ENCODE results near the gene FLNC.

Gene FLNC

DNA sequence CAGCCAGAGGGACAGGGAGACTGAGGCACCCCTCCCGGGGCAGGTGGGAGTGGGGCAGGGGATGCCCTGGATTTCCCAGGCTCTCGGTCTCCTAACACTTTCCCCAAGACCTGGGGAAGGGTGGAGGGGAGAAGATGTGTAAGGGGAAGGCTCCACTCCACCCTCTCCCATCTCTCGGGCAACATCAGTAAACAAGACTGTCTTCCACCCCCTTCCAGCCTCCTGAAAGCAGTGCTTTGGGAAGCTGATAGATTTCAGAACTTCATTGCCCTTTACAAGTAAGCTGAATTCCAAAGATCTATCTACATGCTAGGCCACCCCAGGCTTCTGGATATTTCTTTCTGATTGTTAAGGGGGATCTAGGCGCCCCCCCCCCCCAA is 3.7 kb downstream of the FLNC start:
- no peak for DNase-seq

DNA sequence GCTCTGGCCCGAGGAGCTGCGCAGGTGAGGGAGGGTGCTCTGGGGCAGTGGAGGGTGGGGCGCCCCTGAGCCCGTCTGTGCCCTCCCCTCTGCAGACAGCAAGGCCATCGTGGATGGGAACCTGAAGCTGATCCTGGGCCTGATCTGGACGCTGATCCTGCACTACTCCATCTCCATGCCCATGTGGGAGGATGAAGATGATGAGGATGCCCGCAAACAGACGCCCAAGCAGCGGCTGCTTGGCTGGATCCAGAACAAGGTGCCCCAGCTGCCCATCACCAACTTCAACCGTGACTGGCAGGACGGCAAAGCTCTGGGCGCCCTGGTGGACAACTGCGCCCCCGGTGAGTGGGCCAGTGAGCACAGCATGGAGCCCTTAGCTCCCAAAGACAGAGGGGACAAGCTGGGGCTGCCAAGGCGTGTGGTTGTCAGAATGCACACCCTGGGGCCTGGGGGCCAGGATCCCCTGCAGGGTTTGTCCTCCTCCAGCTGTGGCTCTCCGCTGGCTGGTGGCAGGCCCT is 5.1 kb downstream of the FLNC start:
- no peak for DNase-seq

DNA sequence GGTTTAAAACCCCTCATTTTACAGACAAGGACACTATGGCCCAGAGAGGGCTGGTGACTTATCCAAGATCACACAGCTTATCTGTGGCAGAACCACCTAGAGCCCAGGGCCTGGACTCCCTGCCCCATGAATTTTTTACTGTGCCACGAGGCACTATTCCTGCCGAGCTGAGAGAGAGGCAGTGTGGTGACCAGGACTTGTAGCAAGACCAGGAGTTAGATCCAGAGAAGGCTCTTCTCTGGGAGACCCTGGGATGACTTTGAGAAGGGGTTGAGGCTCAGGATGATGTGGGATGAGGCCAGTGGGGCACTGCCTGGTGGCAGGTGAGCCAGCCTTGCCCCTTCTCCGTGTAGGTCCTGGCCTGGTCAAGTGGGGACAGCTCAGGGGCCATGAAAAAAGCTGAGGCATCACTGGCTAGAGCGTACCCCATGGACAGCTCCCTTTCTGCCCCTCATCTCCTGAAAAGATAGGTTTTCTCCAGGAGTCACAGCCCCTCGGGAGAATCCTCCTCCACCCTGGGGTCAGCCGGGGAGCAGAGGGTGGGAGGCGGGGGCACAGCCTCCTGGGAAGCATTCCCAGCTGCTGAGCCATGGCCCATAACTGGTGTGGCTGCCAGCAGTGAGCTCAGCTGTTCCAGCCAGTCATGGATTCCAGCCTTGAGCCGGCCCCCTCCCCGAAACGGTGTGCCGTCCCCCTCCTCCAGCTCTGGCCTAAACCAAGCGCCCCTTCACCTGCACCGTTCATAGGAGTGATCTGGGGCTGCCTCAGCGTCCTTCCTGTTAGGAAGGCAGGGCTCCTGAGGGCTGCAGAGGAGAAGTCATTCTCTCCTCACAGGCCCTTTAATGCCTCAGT is 5.8 kb downstream of the FLNC start:
- no peak for DNase-seq

DNA sequence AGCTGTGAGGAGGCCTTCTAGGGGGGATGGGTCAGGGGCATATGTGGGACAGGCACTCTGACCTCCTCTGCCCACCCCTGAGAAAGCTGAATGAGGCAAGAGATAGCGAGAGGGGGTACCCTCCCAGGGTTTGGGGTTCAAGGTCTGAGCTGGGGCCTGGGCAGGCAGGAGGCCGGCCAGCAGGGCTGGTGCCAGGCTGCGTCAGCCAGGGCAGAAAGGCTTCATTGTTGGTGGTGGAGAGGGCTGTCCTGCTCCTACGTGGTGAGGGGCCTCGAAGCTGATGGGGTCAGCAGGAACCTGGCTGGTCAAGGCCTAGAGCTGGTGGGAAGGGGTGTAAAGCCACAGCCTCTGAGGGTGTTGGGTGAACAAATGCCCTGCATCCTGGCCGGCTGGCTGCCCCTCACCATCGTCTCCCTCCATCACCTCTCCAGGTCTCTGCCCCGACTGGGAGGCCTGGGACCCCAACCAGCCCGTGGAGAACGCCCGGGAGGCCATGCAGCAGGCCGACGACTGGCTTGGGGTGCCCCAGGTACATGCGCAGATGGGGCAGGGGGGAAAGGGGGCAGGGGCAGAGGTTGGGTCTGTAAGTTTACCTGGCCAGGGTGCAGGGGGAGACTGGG is 6.6 kb downstream of the FLNC start:
- no peak for DNase-seq

DNA sequence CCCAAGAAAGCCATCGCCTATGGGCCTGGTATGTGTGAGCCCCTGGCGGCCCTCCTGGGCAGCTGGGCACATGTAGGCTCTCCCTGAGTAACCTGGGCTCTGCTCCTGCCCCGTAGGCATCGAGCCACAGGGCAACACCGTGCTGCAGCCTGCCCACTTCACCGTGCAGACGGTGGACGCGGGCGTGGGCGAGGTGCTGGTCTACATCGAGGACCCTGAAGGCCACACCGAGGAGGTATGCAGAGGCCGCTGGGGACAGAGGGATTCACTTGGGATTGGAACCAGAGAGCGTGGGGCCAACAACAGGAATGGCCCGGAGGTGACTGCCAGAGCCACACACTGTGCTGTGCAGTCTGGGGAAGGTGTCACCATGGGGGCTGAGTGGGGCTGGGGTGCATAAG is 7.3 kb downstream of the FLNC start:
- no peak for DNase-seq

DNA sequence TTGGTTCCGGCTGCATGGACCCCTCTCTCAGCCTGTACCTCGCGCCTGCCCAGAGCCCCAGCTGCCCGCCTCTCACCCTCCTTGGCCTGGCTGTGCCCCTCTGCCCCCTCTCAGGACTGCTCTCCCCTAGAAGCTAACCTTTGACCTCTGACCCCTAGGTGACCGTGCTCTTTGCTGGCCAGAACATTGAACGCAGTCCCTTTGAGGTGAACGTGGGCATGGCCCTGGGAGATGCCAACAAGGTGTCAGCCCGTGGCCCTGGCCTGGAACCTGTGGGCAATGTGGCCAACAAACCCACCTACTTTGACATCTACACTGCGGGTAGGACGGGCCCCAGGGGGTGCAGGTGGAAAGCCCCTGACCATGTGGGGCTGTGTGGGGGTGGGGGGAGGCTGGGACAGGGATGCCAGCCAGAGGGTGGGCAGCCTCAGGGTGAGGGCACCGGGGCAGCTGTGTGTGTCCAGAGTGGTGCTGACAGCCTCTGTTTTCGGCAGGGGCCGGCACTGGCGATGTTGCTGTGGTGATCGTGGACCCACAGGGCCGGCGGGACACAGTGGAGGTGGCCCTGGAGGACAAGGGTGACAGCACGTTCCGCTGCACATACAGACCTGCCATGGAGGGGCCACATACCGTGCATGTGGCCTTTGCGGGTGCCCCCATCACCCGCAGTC is 8.0 kb downstream of the FLNC start:
- no peak for DNase-seq

DNA sequence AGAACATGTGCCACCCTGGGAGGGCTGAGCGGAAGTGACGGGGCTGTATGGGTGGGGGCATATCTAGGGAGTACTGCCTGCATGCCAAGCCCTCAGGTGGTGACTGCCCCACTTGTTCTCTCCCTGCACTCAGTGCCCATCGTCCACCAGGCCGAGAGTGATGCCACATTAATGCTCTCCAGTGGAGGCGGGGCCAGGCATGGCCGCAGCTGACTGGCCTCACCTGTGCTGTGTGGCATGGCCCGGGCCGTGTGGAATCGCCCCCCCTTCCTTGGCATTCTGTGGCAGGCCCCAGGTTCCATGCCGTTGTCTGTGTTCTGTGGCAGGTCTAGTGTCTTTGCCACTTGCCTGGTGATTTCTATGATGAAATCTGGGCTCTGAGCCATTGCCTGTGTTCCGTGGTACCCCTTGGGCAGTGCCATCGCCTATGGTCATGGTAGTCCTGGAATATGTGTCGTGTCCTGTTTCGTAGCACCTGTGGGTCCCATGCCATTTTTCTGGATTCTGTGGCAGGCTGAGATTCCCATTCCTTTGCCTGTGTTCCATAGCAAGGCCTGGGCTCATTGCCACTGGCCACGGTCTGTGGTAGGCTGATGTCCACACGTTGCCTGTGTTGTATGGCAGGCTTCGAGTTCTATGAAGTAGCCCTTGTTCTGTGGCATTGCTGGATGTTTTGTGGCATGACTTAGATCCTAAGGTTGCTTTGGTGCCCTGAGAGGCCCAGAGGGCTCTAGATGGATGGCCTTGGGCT is 8.9 kb downstream of the FLNC start:
- DNase-seq = no peak

DNA sequence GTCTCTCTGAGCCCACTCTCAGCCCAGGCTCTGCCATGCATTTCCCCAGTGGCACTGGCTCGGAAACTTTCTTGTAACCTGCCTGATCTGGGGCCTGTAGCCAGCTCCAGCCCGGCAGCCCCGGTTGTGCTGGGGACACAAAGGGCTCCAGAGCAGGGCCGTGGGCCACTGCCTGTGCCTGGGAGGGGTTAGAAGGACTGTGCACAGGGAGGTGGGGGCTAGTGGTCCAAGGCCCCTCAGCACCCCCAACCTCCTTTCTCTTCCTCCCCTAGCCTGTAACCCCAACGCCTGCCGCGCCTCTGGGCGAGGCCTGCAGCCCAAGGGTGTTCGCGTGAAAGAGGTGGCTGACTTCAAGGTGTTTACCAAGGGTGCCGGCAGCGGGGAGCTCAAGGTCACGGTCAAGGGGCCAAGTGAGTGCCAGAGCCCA is 9.6 kb downstream of the FLNC start:
- DNase-seq = no peak

DNA sequence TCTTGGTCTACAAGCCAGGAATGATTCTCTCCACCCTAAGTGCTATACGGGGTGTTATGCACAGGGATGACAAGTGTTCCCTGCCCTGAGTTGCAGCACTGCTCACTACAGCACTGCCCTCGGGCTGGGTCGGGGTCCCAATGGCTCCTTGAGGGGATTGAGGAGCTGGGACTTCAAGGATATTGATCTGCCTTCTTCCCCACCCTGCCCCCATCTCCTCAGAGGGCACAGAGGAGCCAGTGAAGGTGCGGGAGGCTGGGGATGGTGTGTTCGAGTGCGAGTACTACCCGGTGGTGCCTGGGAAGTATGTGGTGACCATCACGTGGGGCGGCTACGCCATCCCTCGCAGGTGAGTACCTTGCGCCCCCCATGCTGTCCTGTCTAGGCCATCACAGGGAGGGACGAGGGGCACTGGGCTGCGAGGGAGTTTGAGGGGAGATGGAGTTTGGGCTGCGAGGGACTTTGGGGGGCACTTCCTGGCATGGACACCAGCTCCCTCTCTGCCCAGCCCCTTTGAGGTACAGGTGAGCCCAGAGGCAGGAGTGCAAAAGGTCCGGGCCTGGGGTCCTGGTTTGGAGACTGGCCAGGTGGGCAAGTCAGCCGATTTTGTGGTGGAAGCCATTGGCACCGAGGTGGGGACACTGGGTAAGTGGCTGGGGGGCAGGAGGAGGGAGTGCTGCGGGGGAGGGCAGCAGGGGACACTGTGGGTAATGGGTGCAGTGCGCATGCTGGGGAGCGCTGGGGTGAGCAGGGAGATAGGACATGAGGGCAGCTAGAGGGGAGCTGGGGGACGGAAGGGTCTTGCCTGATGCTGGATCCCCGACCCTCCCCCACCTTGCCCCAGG is 10.3 kb downstream of the FLNC start:
- DNase-seq = no peak

DNA sequence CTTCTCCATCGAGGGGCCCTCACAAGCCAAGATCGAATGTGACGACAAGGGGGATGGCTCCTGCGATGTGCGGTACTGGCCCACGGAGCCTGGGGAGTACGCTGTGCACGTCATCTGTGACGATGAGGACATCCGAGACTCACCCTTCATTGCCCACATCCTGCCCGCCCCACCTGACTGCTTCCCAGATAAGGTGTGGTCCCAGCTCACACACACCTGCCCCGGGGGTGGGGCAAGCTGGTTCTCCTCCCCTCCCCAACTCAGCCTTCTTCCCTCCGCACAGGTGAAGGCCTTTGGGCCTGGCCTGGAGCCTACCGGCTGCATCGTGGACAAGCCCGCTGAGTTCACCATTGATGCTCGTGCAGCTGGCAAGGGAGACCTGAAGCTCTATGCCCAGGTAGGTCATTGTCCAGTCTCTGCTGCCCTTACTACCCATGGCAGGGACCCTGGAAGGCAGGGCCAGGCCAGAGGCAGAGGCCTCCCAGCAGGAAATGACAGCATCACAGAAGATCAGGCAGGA is 11.0 kb downstream of the FLNC start:
- no peak for DNase-seq

DNA sequence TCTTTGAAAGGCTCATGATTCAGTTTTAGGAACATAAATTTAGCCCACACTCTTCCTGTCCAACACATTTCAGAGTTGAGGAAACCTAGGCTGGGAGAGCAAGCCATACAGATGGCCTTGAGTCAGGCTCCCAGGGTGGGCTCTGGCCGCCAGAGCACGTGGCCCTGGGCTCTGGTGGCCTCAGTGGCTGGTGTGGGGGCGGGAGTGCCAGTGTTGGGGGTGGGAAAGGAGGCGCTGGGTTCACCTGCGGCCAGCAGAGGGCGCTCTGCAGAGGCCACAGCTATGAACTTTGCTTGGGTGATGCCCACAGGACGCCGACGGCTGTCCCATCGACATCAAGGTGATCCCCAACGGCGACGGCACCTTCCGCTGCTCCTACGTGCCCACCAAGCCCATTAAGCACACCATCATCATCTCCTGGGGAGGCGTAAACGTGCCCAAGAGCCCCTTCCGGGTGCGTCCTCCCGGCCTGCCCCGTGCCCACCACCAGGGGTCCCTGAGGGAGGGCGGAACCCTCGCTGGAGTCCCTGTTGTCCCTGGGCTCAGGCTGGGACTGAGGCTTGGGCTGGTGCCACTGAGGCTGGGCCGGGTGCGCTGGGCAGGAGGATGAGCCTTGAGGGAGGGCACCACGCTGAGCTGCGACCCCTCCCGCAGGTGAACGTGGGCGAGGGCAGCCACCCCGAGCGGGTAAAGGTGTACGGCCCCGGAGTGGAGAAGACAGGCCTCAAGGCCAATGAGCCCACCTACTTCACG is 11.9 kb downstream of the FLNC start:
- peak; percentile 43 for DNase-seq

DNA sequence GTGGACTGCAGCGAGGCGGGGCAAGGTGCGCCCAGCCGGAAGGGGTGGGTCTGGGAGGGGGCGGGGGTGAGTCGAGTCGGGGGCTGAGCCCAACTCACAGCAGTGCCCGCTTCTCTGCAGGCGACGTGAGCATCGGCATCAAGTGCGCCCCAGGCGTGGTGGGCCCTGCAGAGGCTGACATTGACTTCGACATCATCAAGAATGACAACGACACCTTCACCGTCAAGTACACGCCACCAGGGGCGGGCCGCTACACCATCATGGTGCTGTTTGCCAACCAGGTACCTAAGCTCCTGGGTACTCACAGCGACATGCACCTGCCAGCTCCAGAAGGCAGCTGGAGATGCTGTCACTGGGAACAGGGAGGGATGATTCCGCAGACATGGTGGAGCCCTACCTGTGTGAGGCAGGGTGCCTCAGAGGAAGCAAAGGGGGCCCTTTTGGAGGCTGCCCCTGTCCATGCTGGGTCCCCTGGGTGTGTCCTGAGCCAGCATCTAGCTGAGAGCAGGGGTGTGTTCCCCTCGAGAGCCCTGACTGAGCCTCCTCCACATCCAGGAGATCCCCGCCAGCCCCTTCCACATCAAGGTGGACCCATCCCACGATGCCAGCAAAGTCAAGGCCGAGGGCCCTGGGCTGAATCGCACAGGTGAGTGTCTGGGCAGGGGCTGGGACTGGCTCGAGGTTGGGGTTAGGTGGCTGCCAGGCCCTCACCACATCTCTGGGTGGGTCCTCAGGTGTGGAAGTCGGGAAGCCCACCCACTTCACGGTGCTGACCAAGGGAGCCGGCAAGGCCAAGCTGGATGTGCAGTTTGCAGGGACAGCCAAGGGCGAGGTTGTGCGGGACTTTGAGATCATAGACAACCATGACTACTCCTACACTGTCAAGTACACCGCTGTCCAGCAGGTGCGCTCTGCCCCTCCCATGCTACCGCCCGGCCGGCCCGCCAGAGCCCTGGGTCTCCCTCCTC is 12.8 kb downstream of the FLNC start:
- DNase-seq = no peak

DNA sequence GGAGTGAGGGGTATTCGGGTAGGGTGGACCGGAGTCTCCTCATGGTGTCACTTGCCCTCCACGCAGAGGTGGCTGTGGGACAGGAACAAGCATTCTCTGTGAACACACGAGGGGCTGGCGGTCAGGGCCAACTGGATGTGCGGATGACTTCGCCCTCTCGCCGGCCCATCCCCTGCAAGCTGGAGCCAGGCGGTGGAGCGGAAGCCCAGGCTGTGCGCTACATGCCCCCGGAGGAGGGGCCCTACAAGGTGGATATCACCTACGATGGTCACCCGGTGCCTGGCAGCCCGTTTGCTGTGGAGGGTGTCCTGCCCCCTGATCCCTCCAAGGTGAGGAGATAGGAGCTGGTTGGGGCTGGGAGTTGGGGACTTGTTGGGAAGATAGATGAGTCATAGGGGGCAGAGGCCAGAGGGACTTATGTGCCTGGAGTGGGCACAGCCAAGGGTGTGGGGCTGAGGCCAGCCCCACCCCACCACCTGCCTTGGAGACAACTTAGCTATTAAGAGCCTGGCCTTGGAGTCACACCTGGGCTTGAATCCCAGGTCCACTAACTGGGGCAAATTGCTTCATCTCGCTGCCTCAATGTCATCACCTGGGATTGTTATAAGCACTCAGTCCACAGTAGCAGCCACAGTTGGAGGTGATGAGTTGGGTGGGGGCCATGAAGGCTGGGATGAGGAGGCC is 13.9 kb downstream of the FLNC start:
- no peak for DNase-seq

DNA sequence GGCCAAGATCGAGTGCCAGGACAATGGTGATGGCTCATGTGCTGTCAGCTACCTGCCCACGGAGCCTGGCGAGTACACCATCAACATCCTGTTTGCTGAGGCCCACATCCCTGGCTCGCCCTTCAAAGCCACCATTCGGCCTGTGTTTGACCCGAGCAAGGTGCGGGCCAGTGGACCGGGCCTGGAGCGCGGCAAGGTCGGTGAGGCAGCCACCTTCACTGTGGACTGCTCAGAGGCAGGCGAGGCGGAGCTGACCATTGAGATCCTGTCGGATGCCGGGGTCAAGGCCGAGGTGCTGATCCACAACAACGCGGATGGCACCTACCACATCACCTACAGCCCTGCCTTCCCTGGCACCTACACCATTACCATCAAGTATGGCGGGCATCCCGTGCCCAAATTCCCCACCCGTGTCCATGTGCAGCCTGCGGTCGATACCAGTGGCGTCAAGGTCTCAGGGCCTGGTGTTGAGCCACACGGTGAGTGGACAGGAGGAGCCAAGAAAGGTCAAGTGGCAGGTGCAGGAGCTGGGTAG is 14.6 kb downstream of the FLNC start:
- DNase-seq = no peak

DNA sequence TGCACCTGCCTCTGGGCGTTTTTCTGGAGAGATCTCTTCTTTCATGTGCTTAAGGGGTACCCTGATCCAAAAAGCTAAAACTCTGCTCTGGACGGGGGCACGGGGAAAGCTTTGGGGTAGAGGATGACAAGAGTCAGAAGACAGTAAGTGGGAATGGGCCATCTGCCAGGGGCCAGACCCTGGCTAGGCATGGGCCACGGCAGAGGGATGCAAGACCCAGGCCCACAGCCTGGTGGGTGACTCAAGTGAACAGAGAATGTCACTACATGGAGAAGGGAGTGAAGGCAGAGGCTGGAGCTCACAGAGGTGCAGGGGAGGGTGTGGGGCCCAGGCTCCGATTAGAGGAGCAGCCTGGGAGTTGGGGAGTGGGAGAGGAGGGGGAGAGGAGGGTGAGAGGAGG is 15.3 kb downstream of the FLNC start:
- DNase-seq = no peak

DNA sequence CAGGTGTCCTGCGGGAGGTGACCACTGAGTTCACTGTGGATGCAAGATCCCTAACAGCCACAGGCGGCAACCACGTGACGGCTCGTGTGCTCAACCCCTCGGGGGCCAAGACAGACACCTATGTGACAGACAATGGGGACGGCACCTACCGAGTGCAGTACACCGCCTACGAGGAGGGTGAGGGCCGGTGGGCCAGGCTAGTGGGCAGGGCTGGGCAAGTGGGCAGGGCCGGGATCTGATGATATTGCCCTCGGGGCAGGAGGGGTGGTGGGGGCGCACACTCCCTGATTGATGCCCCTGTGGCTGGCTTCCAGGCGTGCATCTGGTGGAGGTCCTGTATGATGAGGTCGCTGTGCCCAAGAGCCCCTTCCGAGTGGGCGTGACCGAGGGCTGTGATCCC is 15.8 kb downstream of the FLNC start:
- no peak for DNase-seq

DNA sequence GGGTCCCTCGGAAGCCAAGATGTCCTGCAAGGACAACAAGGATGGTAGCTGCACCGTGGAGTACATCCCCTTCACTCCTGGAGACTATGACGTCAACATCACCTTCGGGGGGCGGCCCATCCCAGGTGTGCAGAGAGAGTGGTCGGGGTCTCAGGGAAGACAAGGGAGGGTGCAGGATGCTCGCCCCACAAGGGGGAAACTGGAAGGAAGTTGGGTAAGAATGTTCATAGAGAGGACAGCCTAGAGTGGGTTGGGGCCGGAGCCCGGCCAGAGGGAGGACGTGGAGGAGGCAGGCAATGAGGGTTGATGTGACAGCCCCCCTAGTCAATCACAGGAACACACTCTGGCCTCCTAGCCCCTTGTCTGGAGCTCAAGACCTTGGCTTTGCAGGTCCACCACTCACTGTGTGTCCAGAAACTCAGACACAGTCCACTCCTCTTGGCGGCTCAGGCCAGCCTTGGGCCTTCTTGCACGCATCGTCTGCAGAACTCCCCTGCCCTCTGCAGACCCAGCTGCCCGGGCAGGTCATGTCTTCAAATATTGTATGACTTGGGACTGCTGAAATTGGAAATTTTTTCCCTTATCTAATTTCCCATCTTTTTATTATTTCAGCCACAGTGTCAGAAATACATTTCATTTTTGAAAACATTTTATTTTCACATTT is 16.7 kb downstream of the FLNC start:
- DNase-seq = no peak

DNA sequence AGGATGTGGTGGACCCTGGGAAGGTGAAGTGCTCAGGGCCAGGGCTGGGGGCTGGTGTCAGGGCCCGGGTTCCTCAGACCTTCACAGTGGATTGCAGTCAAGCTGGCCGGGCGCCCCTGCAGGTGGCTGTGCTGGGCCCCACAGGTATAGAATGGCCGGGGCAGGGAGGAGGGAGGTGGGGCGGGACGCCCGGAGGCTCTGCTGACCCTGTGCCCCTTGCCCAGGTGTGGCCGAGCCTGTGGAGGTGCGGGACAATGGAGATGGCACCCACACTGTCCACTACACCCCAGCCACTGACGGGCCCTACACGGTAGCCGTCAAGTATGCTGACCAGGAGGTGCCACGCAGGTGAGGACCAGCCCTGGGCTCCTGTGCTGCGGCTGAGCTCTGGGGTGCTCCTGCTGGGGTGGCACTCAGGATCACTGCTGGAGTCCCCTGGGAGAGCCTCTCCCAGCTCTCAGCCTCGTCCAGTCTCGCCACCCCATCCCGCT is 17.6 kb downstream of the FLNC start:
- DNase-seq = no peak
